Measurements from ENCODE around the gene PIK3R6. TPM values are rescaled to one million over a fixed set of nuclear protein-coding genes. Genes with fewer than 3 reads are reported as not detected.
"Not testable (repeated sequence)": the region's sequence is repeated elsewhere in the genome, so short reads cannot be mapped to it uniquely, and the experiment has no call there.

PIK3R6 gene
- total RNA-seq, 1 experiment from 2014 or later = not detected

GRCh38 chr17:8856869-8857575 is 10.5 kb downstream of the PIK3R6 start:
- Histone ChIP-seq H2BK120ac (ENCODE audit: low read depth, low read length, poor library complexity, severe bottlenecking) (no peak overlapping the region), H3K4ac (ENCODE audit: low read depth, low read length) (no peak overlapping the region), H3K79me1 (ENCODE audit: insufficient read depth, low read depth, low read length, poor library complexity, severe bottlenecking) (no peaks in the 10 kb centered on the region), H3K79me2 (ENCODE audit: insufficient read depth, low read length) (no peaks in the 10 kb centered on the region), H2AFZ (ENCODE audit: low read length) (no peak overlapping the region), H3T11ph (ENCODE audit: low read length) (no peak overlapping the region), H3K27me3 (ENCODE audit: insufficient read depth, low read length) (no peaks in the 10 kb centered on the region), H3K18ac (ENCODE audit: insufficient read length, low read depth, low read length) (no peak overlapping the region), H3K9me3 (ENCODE audit: control insufficient read depth, low read depth, low read length) (no peaks in the 10 kb centered on the region), H2BK15ac (ENCODE audit: low read depth, low read length) (no peak overlapping the region), H4K5ac (ENCODE audit: insufficient read length, low read depth, low read length) (no peak overlapping the region), H3K27ac (ENCODE audit: insufficient read length, low read depth, low read length) (no peak overlapping the region), H3K23ac (ENCODE audit: insufficient read length, low read depth, low read length) (no peak overlapping the region), H4K8ac (replicated peaks; ENCODE audit: insufficient read length, low read depth, low read length) (no peak overlapping the region), H4K20me1 (ENCODE audit: control insufficient read depth, insufficient read depth, insufficient read length) (no peaks in the 10 kb centered on the region), H2BK12ac (ENCODE audit: insufficient read length, low read depth, low read length) (no peak overlapping the region), H3K56ac (ENCODE audit: insufficient read length, low read depth, low read length) (no peak overlapping the region), H2BK20ac (ENCODE audit: low read depth, low read length, poor library complexity, severe bottlenecking) (no peak overlapping the region), H3K4me2 (ENCODE audit: insufficient read depth, insufficient read length, low read length) (no peak overlapping the region), H3K4me1 (ENCODE audit: insufficient read depth, low read length) (peaks cover 8% of the 10 kb centered on the region; the same call in 1 of the 2 replicates), H4K91ac (ENCODE audit: insufficient read length, low read depth, low read length) (no peak overlapping the region), H3K23me2 (ENCODE audit: insufficient read length, low read depth, low read length, poor library complexity, severe bottlenecking) (no peaks in the 10 kb centered on the region), H3K9ac (ENCODE audit: extremely low read depth, insufficient read length, low read length) (no peak overlapping the region), H3K14ac (ENCODE audit: insufficient read depth, low read length) (no peak overlapping the region), H2AK5ac (ENCODE audit: insufficient read length, low read length) (no peak overlapping the region), H2BK5ac (ENCODE audit: insufficient read length, low read length) (no peak overlapping the region)
- DNase-seq = peak; percentile 22
- no peaks in the 10 kb centered on the region; a peak in 1 of 5 replicates for H3K9me3 Mint-ChIP-seq
- no peak overlapping the region for H3K4me3 Mint-ChIP-seq
- TF ChIP-seq CTCF (conservative IDR thresholded peaks at IDR 0.05) = no peak
- peak overlapping the region in 1 of 3 experiments; percentile 31; a peak in 2 of 7 replicates for H3K27ac Mint-ChIP-seq
- H3K27me3 Mint-ChIP-seq (ENCODE audit: low read depth) = no peaks in the 10 kb centered on the region
- peaks cover 24 to 28% of the 10 kb centered on the region in 2 experiments for H3K4me1 Mint-ChIP-seq
- H3K36me3 Mint-ChIP-seq (ENCODE audit: insufficient read depth in 1 of 3, low read depth in 3 of 3) = no peaks in the 10 kb centered on the region
- no CpG with 5 or more reads among the region's 14 CpGs for WGBS (ENCODE audit: extremely low coverage, insufficient read length, low lambda C conversion rate)

GRCh38 chr17:8856205-8856603 is 11.3 kb downstream of the PIK3R6 start:
- not testable (repeated sequence) for H3K9me3 ChIP-seq (ENCODE audit: control insufficient read depth, low read depth, low read length); H3K79me2 ChIP-seq (ENCODE audit: insufficient read depth, low read length); H3K27me3 ChIP-seq (ENCODE audit: insufficient read depth, low read length); H3K4me1 ChIP-seq (ENCODE audit: insufficient read depth, low read length); H3K27ac Mint-ChIP-seq; H2BK15ac ChIP-seq (ENCODE audit: low read depth, low read length); H3K36me3 Mint-ChIP-seq (ENCODE audit: insufficient read depth in 1 of 3, low read depth in 3 of 3); H3K79me1 ChIP-seq (ENCODE audit: insufficient read depth, low read depth, low read length, poor library complexity, severe bottlenecking); H3K23me2 ChIP-seq (ENCODE audit: insufficient read length, low read depth, low read length, poor library complexity, severe bottlenecking); H4K20me1 ChIP-seq (ENCODE audit: control insufficient read depth, insufficient read depth, insufficient read length); H4K5ac ChIP-seq (ENCODE audit: insufficient read length, low read depth, low read length); H4K8ac ChIP-seq (replicated peaks; ENCODE audit: insufficient read length, low read depth, low read length); H3K9me3 Mint-ChIP-seq; DNase-seq; H3K14ac ChIP-seq (ENCODE audit: insufficient read depth, low read length); H2BK12ac ChIP-seq (ENCODE audit: insufficient read length, low read depth, low read length); H3K9ac ChIP-seq (ENCODE audit: extremely low read depth, insufficient read length, low read length); H3K23ac ChIP-seq (ENCODE audit: insufficient read length, low read depth, low read length); H2AFZ ChIP-seq (ENCODE audit: low read length); H2BK20ac ChIP-seq (ENCODE audit: low read depth, low read length, poor library complexity, severe bottlenecking); H3K18ac ChIP-seq (ENCODE audit: insufficient read length, low read depth, low read length); H3K56ac ChIP-seq (ENCODE audit: insufficient read length, low read depth, low read length); H3K4me2 ChIP-seq (ENCODE audit: insufficient read depth, insufficient read length, low read length); H2BK120ac ChIP-seq (ENCODE audit: low read depth, low read length, poor library complexity, severe bottlenecking); H3K27me3 Mint-ChIP-seq (ENCODE audit: low read depth); H4K91ac ChIP-seq (ENCODE audit: insufficient read length, low read depth, low read length); H2BK5ac ChIP-seq (ENCODE audit: insufficient read length, low read length); H3K27ac ChIP-seq (ENCODE audit: insufficient read length, low read depth, low read length); H3T11ph ChIP-seq (ENCODE audit: low read length); H3K4ac ChIP-seq (ENCODE audit: low read depth, low read length); H2AK5ac ChIP-seq (ENCODE audit: insufficient read length, low read length); H3K4me3 Mint-ChIP-seq
- H3K4me1 Mint-ChIP-seq = peaks cover 24 to 28% of the 10 kb centered on the region in 2 experiments
- WGBS (ENCODE audit: extremely low coverage, insufficient read length, low lambda C conversion rate) = no CpG with 5 or more reads among the region's 6 CpGs
